Thyroid gland (tissue), 4 donors: ENCODE measurements around the gene PPP1R2.

Source experiments
- CTCF ChIP-seq, 6 experiments: fragments of 200-600 bp in 3 of 6; fragments of 450-650 bp in 3 of 6; sonication (generic) in 3 of 6; IDR thresholded peaks; one replicate each; pipeline ENCODE4 v1.5.1; 2016 to 2019; ENCODE audit warnings: antibody characterized with exemption in 6 of 6, mild to moderate bottlenecking in 2 of 6, inconsistent platforms in 1 of 6, moderate library complexity in 1 of 6
- POLR2A ChIP-seq, 2 donors: fragments of 450-650 bp; IDR thresholded peaks; one replicate each; pipeline ENCODE4 v1.6.1; 2017; ENCODE audit warnings: antibody characterized with exemption in 2 of 2, mild to moderate bottlenecking in 2 of 2, moderate library complexity in 1 of 2

- TF ChIP-seq CTCF (IDR thresholded peaks at IDR 0.05): no peak
- TF ChIP-seq POLR2A (IDR thresholded peaks at IDR 0.05): no peak
Measured at GRCh38 chr3:195580744-195581443, 37.8 kb upstream of the PPP1R2 start.
